Measurements from ENCODE around the gene SHC3.
A peak's percentile ranks its signal among the peaks of the same experiment; 100 is the strongest.

SHC3 gene

DNA sequence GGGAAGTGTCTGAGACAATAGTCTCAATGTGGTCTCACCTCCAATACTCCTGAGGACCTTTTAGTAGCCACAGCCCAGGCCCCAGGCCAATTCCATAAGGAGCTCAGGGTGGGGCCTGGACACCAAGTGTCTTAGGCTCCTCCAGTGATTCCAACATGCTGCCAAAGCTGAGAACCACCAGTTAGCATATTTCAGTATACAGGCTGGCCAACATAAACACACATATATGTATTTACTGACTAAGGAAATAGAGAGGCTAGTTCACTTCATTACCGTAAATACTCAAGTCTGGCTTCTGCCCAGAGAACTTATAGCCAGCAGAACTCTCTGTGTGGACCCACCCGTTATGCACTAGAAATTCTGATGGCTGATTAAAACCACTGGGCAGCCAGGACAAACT lies 163.3 kb downstream of the SHC3 start:
- DNase-seq, result no peak

- no peak for DNase-seq
Observed at GRCh38 chr9:89014153-89014552, 164.5 kb downstream of the SHC3 start.

- no peak for DNase-seq
Observed at GRCh38 chr9:89013660-89014059, 165.0 kb downstream of the SHC3 start.

- no peak for DNase-seq
Observed at GRCh38 chr9:89012294-89013042, 166.2 kb downstream of the SHC3 start.

GRCh38 chr9:89011683-89012082 lies 166.9 kb downstream of the SHC3 start:
- no peak for DNase-seq

- DNase-seq, result no peak
Observed at GRCh38 chr9:89010526-89011111, 168.0 kb downstream of the SHC3 start.

GRCh38 chr9:89010056-89010455 lies 168.6 kb downstream of the SHC3 start:
- no peak for DNase-seq

GRCh38 chr9:89009546-89009840 lies 169.1 kb downstream of the SHC3 start:
- no peak for DNase-seq

DNA sequence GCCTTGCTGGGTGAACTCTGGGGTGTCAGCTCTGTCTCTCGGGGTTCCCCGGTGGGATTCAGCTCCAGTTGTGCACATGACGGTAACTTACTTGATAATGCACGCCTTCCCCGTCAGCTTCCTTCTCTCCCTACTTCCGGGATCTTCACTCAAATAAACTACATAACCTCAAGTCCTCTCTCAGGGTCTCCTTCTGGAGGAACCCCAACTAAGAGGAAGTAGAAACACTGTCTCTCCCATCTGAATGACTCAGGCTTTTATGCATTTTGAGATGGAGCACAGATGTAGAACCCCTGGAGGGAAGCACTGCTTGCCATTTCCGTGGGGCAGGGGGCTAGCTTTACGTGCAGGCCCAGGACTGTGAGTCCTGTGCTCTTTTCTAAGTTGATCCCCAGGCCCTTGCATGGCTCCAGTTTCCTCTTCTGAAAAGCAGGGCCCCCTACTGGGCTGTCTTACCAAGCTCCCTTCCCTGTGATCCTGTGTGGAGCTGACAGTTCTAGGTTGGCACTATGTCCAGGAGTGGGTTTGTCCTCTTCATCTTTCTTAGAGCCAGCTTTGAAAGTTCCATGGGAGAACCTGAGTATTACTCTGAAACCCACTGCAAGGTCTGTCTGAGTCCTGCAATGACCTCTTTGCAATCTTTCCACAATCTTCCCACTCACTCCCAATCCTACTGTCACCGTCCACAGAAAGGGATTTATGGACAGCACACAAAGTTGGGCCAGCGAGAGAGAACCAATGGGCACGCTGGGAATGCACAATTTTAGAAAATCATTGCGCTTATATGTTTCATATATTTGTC lies 169.7 kb downstream of the SHC3 start:
- DNase-seq, result no peak

GRCh38 chr9:89008055-89008743 lies 170.4 kb downstream of the SHC3 start:
- no peak for DNase-seq

DNA sequence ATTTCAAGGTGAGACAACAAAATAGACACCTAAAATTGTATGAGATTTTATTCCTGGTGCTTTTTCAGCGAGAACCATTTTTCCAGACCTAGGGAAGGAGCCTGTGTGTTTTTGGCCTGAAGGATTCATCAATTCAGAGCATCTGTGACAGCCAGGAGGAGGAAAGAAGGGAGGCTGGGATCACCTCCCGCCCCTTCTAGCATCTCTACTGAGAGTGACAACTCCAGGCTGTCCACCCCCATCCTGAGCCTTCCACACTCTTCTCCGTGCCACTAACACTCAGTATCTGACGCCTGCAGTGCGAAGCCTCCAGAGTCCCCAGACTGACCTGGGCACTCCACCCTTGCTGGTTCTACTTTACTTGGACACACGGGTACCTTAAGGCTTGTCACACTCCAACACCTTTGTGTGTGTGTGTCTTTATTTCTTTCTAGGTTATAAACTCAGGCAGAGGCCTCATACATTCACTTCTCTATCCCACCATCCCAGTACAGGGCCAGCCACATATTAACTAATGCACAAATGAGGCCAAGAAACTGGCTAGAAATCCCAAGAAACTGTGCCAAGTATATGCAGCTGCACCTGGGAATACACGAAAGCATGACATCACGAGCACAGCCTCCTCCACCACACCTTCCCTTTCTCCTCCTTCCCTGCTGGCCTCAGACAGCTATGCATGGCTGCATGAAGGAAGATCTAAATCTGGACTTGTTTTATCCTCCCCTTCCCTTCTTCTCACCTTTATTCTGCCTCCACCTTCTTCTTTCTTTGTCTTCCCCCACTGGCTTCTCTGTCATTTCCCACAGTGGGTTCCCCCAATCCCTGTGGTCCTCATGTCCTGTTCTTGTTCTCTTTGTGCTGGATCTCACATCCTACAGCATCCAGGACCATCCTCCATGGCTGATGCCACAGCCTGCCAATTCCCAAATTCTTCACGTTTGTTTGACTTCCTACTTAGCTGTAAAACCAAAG lies 171.3 kb downstream of the SHC3 start:
- DNase-seq, result no peak

- no peak for DNase-seq
Observed at GRCh38 chr9:89006267-89006666, 172.4 kb downstream of the SHC3 start.

- DNase-seq, result no peak
Observed at GRCh38 chr9:89005323-89005722, 173.3 kb downstream of the SHC3 start.

DNA sequence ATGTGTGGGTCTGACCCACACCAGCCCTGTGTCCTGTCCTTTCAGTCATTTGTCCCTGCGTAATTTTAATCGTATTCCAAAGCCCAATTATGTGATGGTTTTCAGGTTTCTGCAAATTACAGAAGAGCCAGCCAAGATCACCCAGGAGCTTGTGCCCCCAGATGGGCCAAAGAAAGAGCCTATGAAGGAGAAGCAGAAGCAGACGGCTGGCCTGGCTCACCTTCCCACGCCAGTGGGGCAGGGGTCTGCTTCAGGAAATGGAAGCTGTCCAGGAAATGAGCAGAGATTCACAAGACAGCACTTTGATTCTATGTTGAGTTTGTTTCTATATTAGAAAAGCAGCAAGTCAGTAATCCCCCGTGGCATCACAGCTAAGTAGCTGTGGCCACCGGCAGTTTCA lies 175.6 kb downstream of the SHC3 start:
- no peak for DNase-seq

- DNase-seq, result no peak
Observed at GRCh38 chr9:89001917-89002540, 176.6 kb downstream of the SHC3 start.

GRCh38 chr9:89000973-89001916 lies 177.4 kb downstream of the SHC3 start:
- peak; percentile 11 to 63 for DNase-seq

DNA sequence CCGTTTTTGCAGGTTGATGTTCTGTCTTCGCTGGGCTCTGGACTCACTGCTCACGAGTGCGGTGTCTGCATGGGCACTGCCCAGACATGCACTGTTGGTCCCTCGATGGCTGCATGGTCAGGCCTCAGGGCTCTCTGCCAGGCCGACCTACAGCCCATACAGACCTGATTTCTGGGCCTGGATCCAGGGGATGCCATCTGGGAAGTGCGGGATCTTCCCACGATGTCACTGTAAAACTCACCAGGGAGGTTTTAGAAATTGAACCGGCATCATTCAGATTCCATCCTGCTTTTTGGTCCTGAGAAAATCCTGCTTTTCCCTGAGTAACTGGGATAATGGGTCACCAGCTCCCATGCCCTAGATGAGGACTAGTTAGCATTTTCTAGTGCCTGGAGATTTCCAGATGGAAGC lies 178.2 kb downstream of the SHC3 start:
- DNase-seq, result no peak

- no peak for DNase-seq
Observed at GRCh38 chr9:88998911-88999310, 179.7 kb downstream of the SHC3 start.

DNA sequence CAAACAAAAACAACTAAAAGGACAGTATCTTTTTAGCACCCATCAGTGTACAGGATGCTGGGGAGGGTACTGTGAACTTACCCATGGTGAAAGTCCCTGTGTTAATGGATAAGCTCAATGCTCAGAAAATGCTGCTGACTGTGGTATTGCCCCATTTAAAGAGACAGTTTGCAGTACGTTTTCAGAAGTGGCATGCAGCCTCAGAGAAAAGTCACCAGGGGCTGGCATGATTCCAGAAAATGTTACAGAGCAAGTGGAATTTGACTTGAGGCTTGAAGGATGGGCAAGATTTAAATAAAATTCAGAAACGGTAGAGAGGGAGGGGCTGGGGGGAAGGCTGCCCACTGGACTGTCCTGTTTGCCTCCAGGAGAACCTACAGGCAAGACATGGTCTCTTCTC lies 180.1 kb downstream of the SHC3 start:
- DNase-seq, result no peak

GRCh38 chr9:88997646-88998045 lies 181.0 kb downstream of the SHC3 start:
- DNase-seq, result no peak

DNA sequence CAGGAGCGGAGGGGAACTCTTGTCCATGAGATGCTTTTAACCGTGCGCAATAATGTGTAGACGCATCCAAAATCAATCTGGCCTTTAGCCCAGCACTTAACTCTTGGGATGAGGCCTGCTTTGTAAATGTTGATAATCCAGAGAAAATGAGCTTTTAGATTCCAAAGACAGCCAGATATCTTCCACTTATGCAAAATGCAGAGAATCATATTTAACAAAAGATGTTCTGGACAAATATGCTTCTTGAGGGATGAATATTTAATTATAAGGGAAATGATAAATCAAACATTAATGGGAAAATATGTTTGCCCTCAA lies 181.7 kb downstream of the SHC3 start:
- DNase-seq, result no peak

Data from cerebellar nuclear complex (tissue), 1 donor.